Dermis blood vessel endothelial cell (primary cell): ENCODE data around the gene NFKBIE. TPM values are rescaled to one million over a fixed set of nuclear protein-coding genes. Genes with fewer than 3 reads are reported as not detected.
"Not testable (repeated sequence)": the region's sequence is repeated elsewhere in the genome, so short reads cannot be mapped to it uniquely, and the experiment has no call there.

Source experiments
- DNase-seq: peaks from one replicate; pipeline ENCODE4 v3.0.0; 2010
- total RNA-seq: library from RNA; depleted of rRNA; stranded (reverse); fragments of >200 nt; gene quantifications from 2 replicates; pipeline ENCODE4 v1.2.3, GENCODE V29; 2014

Gene NFKBIE
- total RNA-seq, 1 donor from 2014 or later = 41.7 TPM

GRCh38 chr6:44238687-44239350 is 26.5 kb downstream of the NFKBIE start:
- no peak for DNase-seq

GRCh38 chr6:44237813-44238433 is 27.4 kb downstream of the NFKBIE start:
- DNase-seq = peak; percentile 84

- peak; percentile 98 for DNase-seq
Observed at GRCh38 chr6:44237021-44237812, 28.1 kb downstream of the NFKBIE start.

- DNase-seq = no peak
Observed at GRCh38 chr6:44235891-44236516, 29.3 kb downstream of the NFKBIE start.

- no peak for DNase-seq
Observed at GRCh38 chr6:44235269-44235668, 30.1 kb downstream of the NFKBIE start.

- peak; percentile 81 for DNase-seq
Observed at GRCh38 chr6:44234101-44235025, 31.0 kb downstream of the NFKBIE start.

- DNase-seq = no peak
Observed at GRCh38 chr6:44233567-44234100, 31.7 kb downstream of the NFKBIE start.

- DNase-seq = no peak
Observed at GRCh38 chr6:44232676-44233566, 32.4 kb downstream of the NFKBIE start.

GRCh38 chr6:44231426-44231825 is 33.9 kb downstream of the NFKBIE start:
- DNase-seq = not testable (repeated sequence)

GRCh38 chr6:44230034-44230675 is 35.2 kb downstream of the NFKBIE start:
- DNase-seq = no peak

- DNase-seq = no peak
Observed at GRCh38 chr6:44229376-44230033, 35.8 kb downstream of the NFKBIE start.

GRCh38 chr6:44228836-44229235 is 36.5 kb downstream of the NFKBIE start:
- DNase-seq = no peak

GRCh38 chr6:44228433-44228832 is 36.9 kb downstream of the NFKBIE start:
- no peak for DNase-seq

- DNase-seq = no peak
Observed at GRCh38 chr6:44228031-44228430, 37.3 kb downstream of the NFKBIE start.

- DNase-seq = no peak
Observed at GRCh38 chr6:44227148-44227793, 38.1 kb downstream of the NFKBIE start.

- no peak for DNase-seq
Observed at GRCh38 chr6:44226368-44227147, 38.8 kb downstream of the NFKBIE start.

- no peak for DNase-seq
Observed at GRCh38 chr6:44225579-44226325, 39.6 kb downstream of the NFKBIE start.

- no peak for DNase-seq
Observed at GRCh38 chr6:44224965-44225305, 40.4 kb downstream of the NFKBIE start.
